Measurements from ENCODE around the gene TNFSF12.
A peak's percentile ranks its signal among the peaks of the same experiment; 100 is the strongest.

Gene TNFSF12

DNA sequence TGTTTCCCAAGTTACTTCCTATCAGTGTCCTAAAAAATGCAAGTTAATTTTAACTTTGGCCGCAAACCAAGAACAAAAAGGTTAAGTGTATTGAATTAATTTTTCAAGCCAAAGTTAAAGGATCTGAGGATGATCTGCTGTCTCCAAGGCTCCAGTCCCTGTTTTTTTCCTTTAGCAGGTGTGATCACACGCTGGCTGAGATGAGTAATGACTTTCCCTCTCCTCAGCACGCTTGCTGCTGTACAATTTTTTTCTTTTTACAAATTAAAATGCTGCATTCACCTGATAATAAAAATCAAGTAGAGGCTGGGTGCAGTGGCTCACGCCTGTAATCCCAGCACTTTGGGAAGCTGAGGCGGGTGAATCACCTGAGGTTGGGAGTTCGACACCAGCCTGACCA is 3.9 kb upstream of the TNFSF12 start:
- DNase-seq, result no peak

DNA sequence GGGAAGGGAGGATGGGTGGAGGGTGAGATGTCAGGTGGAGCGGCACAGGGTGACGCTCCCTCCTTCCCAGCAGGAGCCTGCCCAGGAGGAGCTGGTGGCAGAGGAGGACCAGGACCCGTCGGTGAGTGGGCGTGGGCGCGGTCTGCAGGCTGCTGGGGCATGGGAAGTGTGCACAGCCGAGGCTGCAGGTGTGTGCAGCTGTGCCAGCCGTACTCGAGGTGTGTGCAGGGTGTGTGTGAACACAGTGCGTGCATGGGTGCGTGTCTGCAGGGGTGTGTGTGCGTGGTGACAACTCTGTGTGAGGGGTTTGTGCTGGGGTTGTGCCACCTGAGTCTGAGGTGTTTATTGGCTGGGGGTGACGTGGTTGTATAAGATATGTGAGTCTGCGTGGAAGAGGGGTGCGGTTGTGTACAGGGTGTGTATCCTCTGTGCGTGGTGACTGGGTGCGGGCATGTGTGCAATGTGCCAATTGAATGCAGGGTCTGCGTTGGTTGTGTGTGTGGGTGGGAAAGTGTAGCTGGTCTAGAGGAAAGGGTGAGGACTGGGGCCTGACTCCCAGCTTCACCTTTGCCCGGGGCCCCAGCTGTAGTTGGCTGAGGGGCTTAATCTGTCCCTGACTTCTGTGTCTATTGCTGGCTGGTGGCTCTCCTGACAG is 670 bp downstream of the TNFSF12 start:
- DNase-seq, result peak; percentile 46

DNA sequence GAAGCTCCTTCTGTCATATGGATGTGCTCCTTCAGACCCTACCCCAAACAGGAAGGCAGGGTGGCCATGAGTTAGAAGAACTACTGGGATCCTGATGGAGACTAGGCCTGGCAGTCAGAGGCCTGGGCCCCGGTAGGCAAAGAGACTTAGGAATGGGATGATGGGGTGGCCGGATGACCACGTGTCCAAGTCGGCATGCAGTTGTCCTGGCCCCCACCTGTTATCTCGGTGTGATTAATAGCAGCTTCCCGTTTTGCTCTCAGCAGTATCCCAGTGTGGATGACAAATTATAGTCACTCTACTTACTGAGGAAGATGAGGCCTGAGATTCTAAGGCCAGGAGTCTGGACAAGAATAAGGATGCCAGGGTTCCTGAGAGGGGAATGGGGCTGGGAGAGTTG is 1.5 kb downstream of the TNFSF12 start:
- DNase-seq, result no peak

DNA sequence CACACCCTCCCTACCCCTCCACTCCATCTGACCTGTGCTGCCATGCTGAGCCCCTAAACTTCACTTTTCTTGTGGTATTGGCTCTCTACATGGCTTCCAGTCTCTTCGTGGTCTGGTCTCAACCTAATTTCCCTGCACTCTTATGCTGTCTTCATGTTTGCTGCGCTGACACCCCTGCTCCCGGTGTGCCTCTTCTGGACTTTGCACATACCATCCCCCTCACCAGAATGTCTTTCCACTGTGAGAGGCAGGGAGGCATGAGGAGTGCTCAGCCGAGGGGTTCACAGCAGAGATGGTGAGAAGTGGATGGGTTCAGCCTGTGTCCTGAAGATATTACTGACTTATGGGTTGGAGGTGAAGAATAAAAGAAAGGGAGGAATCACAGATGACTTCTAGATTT is 2.5 kb downstream of the TNFSF12 start:
- no peak for DNase-seq

DNA sequence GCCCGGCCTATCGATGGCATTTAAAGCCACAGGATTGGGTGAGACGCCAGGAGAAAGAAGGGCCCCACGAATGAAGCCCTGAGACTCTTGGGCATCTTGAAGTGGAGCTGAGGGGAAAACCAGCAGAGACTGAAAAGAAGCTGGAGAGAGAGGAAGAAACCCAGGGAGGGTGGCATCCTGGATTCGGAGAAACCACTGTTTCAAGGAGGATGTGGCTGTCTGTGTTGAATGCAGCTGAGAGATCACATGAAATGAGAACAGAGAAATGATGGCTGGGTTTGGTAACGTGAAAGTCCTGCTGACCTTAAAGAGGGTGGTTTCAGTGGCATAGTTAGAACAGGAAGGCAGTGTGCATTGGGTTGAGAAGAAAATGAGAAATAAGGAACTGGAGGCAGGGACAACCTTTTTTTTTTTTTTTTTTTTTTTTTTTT is 3.8 kb downstream of the TNFSF12 start:
- peak; percentile 59 for DNase-seq

DNA sequence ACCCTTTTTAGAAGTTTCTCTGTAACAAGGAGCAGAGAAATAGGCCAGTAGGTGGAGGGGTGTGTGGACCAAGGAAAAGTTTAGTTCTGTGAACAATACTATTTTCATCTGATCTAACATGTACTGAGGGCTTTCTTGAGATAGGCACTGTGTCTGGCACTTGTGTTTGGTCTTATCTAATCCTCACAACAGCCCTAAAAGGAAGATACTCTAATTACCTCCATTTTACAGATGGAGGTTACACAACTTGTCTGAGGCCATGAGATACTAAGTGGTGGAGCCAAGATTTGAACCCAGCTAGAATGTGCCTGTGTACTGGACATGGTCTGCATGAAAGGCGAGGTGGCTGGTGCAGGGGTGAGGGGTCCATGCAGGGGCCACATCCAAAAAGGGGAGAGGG is 4.5 kb downstream of the TNFSF12 start:
- no peak for DNase-seq

DNA sequence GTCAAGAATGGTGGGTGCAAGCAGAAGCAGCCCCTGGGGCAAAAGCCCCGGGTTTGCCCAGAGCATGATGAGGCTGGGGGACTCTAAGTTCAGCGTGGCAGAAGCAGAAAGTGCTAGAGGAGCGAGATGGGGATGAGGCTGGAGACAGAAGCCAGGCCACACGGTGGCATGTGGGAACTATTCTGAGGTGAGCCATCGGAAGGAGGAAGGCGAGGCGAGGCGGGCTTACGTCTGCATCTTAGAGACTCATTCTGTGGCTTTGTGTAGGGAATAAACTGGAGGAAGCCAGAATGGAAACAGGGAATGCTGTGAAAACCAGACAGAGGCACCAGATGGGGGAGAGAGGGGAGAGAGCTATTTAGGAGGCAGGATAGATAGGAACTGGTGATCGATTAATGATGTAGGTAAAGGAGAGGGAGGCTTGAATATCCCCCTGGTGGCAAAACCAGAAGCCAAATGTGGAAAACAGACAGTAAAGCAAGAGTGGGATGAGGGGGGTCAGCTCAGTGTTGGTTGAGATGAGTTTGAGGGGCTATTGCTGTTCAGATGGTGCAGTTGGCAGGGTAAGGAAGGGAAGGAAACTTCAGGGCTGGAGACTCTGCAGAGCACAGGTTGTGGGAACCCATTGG is 6.6 kb downstream of the TNFSF12 start:
- DNase-seq, result no peak

DNA sequence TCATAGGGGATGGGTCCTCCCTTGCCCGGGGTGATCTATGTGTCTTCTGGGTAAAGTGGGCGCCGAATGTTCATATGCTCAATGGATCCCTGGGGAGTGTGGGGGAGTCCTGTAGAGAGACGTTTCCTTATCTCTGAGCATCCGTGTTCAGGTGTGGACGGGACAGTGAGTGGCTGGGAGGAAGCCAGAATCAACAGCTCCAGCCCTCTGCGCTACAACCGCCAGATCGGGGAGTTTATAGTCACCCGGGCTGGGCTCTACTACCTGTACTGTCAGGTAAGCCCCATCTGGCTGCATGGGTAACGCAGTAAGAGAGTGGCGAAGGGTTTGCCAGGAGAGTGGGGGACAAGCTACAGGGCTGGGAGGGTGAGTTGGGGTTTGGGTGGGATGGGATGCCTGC is 7.8 kb downstream of the TNFSF12 start:
- DNase-seq, result no peak

DNA sequence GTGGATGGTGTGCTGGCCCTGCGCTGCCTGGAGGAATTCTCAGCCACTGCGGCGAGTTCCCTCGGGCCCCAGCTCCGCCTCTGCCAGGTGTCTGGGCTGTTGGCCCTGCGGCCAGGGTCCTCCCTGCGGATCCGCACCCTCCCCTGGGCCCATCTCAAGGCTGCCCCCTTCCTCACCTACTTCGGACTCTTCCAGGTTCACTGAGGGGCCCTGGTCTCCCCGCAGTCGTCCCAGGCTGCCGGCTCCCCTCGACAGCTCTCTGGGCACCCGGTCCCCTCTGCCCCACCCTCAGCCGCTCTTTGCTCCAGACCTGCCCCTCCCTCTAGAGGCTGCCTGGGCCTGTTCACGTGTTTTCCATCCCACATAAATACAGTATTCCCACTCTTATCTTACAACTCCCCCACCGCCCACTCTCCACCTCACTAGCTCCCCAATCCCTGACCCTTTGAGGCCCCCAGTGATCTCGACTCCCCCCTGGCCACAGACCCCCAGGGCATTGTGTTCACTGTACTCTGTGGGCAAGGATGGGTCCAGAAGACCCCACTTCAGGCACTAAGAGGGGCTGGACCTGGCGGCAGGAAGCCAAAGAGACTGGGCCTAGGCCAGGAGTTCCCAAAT is 8.4 kb downstream of the TNFSF12 start:
- DNase-seq, result no peak

DNA sequence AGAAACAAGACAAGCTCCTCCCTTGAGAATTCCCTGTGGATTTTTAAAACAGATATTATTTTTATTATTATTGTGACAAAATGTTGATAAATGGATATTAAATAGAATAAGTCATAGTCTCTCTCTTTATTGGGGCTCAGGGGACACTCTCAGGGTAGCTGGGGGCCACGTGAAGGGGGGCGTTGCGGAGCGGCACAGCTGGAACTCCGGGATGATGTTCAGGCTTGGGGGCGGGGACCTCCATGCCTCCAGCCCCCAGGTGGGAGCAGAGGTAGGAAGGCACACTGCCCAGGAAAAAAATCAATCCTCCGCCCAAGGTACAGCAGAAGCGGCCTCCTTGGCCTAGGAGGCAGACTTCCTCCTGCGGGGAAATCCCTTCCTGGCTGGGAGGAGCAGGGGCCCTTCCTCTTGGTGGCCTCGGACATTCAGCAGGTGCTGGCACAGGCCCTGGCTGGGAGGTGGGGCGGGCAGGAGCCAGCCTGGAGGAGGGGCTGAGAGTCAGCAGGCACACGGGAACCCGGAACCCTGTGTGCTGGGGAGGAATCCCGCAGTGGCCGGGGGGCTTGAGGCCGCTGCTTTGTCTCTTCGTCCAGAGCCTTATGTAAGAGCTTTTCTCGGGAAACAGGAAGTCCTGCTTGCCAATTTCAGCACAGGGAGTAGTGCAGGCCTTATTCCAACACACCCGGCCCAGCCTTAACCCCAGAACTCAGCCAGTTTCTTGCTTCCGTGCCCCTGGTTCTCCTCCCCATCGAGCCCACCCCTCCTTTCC is 9.1 kb downstream of the TNFSF12 start:
- no peak for DNase-seq

DNA sequence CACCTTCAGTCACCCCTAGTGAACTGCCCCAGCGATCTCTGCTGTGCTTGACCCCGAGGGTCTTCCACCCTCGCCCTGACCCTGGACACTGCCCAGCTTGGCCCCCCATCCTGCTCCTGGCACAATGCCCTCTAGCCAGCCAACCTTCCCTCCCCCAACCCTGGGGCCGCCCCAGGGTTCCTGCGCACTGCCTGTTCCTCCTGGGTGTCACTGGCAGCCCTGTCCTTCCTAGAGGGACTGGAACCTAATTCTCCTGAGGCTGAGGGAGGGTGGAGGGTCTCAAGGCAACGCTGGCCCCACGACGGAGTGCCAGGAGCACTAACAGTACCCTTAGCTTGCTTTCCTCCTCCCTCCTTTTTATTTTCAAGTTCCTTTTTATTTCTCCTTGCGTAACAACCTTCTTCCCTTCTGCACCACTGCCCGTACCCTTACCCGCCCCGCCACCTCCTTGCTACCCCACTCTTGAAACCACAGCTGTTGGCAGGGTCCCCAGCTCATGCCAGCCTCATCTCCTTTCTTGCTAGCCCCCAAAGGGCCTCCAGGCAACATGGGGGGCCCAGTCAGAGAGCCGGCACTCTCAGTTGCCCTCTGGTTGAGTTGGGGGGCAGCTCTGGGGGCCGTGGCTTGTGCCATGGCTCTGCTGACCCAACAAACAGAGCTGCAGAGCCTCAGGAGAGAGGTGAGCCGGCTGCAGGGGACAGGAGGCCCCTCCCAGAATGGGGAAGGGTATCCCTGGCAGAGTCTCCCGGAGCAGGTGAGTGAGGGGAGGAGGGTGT is 9.9 kb downstream of the TNFSF12 start, which contains the start of gene TNFSF13:
TSS of gene TNFSF13 (plus strand) at position 207 of the 776 bp plus-strand sequence. CDS start at position 497, 290 bp downstream.
- DNase-seq, result no peak

DNA sequence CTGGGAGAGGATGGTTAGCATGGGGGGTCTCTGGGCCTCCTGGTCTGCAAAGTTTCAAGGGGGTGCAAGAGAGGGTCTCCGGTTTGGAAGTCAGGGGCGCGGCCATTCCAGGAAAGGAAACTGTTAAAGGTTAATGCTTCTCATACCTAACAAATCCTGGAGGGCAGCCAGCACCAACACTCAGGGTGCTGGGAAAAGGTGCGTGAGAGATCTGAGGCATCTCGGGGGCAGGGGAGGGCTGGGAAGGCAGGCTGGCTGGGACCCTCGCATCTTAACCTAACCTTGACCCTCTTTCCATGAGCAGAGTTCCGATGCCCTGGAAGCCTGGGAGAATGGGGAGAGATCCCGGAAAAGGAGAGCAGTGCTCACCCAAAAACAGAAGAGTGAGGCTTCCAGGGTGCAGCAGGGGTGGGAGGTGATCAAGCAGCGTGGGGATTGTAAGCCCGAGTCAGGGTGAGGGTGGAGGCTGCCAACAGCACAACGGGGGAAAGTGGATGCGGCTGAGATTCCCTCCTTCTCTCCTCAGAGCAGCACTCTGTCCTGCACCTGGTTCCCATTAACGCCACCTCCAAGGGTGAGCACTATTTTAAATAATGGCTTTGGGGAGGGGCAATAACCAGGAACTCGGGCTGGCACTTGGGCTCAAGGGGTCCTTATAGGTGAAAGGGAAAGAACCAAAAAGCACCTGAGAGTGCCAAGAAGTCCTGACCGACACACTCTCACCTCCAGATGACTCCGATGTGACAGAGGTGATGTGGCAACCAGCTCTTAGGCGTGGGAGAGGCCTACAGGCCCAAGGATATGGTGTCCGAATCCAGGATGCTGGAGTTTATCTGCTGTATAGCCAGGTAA is 10.7 kb downstream of the TNFSF12 start:
- no peak for DNase-seq

DNA sequence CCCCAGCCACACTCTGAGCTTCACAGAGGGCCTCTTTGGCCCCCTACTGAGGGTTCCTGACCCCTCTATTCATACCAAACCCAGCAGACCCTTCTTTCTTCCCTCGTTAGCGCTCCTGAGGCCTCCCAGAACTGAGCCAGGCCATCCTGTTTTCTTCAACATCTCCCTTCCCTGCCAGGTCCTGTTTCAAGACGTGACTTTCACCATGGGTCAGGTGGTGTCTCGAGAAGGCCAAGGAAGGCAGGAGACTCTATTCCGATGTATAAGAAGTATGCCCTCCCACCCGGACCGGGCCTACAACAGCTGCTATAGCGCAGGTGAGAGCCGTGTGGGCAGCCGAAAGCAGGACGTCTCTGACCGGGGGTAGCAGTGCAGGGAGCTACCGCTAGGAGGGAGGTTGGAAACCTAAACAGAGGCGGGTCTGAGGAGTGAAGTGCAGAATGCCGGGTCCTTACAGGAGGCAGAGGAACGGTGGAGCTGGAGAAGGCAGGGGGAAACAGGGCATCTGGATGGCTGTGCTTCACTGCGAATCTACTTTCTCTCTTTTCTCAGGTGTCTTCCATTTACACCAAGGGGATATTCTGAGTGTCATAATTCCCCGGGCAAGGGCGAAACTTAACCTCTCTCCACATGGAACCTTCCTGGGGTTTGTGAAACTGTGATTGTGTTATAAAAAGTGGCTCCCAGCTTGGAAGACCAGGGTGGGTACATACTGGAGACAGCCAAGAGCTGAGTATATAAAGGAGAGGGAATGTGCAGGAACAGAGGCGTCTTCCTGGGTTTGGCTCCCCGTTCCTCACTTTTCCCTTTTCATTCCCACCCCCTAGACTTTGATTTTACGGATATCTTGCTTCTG is 11.5 kb downstream of the TNFSF12 start:
- peak; percentile 66 for DNase-seq

DNA sequence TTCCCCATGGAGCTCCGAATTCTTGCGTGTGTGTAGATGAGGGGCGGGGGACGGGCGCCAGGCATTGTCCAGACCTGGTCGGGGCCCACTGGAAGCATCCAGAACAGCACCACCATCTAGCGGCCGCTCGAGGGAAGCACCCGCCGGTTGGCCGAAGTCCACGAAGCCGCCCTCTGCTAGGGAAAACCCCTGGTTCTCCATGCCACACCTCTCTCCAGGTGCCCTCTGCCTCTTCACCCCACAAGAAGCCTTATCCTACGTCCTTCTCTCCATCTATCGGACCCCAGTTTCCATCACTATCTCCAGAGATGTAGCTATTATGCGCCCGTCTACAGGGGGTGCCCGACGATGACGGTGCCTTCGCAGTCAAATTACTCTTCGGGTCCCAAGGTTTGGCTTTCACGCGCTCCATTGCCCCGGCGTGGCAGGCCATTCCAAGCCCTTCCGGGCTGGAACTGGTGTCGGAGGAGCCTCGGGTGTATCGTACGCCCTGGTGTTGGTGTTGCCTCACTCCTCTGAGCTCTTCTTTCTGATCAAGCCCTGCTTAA is 12.2 kb downstream of the TNFSF12 start:
- DNase-seq, result peak; percentile 87

DNA sequence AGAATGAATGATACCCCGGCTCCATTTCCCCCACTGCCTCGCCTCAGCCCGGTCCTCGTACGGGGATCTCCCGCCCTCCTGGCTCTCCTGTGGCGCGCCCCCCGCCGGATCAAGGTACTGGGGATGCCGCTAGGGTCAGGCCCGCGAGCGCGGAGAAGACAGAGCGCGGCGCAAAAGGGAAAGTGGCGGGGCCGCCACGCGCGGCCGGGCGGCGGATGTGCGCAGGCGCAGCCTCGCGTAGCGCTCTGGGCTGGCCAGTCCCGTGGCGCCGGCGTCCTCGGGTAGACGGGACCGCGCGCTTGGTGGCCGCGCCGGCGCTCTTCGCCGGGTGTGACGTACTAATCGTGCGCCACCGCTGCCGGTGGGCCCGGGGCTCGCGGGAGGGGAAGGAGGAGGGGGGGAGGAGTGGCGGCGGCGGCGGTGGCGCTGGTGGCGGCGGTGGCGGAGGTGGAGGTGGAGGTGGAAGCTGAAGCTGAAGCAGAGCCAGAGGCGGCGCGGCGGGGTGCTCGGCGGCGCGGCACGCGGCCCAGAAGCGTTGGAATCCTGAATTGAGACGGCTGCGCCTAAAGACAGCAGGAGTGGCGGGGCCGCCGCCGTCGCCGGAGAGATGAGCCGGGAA is 12.8 kb downstream of the TNFSF12 start, which contains the start of gene SENP3:
TSS of gene SENP3 (plus strand) at position 331 of the 619 bp plus-strand sequence. CDS start 1,158 bp downstream, outside the sequence.
- peak; percentile 95 for DNase-seq

DNA sequence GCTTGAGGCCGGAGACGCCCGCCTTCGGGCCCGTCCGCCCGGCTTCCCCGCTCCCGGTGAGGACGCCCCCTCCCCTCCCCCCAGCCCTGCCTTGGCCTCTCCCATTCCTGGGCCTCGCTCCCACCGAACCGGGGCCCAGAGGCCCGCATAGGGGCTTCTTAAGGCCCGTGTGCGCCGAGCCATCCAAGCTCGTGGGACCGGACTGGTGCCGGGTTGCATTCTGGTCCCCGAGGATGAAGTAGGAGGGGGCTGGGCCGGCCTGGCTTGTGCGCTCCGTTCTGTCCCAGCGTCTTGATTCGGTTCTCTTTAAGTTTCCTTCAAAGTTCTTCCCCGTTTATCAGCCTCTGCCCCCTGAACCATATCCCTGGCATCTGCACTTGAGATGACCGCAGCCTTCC is 13.3 kb downstream of the TNFSF12 start:
- DNase-seq, result no peak

DNA sequence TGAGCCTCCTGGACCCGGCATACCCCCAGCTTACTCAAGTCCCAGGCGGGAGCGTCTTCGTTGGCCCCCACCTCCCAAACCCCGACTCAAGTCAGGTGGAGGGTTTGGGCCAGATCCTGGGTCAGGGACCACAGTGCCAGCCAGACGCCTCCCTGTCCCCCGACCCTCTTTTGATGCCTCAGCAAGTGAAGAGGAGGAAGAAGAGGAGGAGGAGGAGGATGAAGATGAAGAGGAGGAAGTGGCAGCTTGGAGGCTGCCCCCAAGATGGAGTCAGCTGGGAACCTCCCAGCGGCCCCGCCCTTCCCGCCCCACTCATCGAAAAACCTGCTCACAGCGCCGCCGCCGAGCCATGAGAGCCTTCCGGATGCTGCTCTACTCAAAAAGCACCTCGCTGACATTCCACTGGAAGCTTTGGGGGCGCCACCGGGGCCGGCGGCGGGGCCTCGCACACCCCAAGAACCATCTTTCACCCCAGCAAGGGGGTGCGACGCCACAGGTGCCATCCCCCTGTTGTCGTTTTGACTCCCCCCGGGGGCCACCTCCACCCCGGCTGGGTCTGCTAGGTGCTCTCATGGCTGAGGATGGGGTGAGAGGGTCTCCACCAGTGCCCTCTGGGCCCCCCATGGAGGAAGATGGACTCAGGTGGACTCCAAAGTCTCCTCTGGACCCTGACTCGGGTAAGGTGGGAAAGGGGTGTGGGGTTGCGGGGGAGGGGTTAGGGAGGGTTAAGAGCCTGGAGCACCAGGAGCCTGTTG is 14.4 kb downstream of the TNFSF12 start:
- no peak for DNase-seq

DNA sequence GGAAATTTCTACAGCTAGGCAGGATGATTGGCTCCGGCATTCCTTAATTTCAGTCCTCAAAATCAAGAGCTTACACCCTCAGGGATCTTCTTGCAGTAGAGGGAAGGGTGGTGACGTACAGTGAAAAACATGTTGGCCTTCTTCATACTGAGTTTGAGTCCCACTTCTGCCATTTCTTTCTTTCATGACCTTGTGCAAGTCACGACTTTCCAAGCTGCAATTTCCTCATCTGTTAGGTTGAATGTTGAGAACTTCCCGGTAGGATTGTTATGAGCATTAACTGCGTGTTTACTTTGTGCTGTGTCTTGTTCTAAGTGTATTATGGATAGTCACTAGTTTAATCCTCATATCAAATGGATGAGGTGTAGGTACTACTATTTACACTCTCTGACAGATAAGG is 20.7 kb downstream of the TNFSF12 start:
- no peak for DNase-seq

DNA sequence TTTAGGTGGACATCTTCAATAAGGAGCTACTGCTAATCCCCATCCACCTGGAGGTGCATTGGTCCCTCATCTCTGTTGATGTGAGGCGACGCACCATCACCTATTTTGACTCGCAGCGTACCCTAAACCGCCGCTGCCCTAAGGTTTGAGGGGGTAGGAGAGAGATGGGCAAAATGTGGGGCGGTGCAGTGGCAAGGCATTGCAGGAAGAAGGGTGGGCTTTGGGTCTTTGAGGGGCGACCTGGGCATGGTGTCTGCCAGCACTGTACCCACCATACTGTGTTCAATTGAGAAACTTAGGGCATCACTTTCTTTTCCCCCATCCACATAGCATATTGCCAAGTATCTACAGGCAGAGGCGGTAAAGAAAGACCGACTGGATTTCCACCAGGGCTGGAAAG is 21.5 kb downstream of the TNFSF12 start:
- DNase-seq, result no peak

Measured in CD4-positive, alpha-beta T cell treated with Interleukin-10 for 1 hour (primary cell).